NOMO-1 (cell line): ENCODE measurements around the gene ZNF649.

ENCODE experiments used
- DNase-seq, 2 experiments: peaks; one replicate each; lab custom pipeline; 2025; ENCODE audit not compliant: unreplicated experiment in 2 of 2; lab: John Stamatoyannopoulos, UW

The ZNF649 gene

GRCh38 chr19:51889934-51890333 lies 14.9 kb downstream of the ZNF649 start:
- DNase-seq: no peak

- no peak for DNase-seq
Observed at GRCh38 chr19:51887522-51888498, 17.0 kb downstream of the ZNF649 start, which contains the start of gene ZNF577. TSS of gene ZNF577 (minus strand) at chr19:51887951. CDS start at chr19:51880382, 7,569 bp downstream.

DNA sequence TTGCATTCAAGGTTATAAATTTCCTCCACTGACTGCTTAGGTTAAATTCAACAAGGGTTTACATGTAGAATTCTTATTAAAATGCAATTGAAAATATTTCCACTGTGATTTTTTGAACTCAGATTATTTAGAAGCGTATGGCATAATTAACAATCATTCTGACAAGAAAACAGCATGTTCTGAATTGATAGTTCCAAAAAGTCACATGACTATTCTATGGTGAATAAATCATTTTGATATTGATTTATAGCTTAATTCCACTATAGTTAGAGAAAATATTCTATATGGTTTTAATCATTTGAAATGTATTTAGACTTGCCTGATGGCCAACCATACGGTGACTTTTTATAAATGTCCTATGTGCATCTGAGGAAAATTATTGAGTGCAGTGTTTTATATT lies 20.1 kb downstream of the ZNF649 start:
- DNase-seq: no peak

GRCh38 chr19:51882518-51882917 lies 22.3 kb downstream of the ZNF649 start:
- no peak for DNase-seq

GRCh38 chr19:51873097-51873496 lies 31.7 kb downstream of the ZNF649 start:
- DNase-seq: no peak

DNA sequence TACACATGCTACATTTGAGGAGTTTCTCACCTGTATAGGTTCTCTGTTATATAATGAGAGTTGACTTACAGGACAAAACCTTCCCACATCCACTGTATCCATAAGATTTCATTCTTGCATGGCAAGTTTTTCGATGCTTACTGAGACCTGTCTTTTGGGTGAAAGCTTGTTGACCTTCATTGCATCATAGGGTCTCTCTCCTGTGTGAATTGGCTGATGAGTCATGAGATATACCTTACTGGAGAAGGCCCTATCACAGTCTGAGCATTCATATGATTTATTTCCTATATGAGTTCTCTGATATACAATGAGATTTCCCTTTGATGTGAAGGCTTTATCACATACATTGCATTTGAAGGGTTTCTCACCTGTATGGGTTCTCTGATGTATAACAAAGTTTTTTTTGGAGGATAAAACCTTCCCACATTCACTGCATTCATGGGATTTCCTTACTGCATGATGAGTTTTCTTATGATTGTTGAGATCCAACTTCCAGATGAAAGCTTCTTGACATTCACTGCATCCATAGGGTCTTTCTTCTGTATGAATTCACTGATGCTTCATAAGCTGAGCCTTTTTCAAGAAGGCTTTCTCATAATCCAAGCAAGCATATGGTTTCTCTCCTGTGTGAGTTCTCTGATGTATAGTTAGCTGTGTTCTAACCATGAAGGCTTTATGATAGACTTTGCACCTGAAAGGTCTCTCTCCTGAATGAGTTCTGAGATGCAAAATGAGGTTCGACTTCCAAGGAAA lies 42.8 kb downstream of the ZNF649 start:
- DNase-seq: no peak
